Eye (tissue), 1 donor: ENCODE data around the gene COL25A1.

Experiments used
- DNase-seq: peaks from one replicate; pipeline ENCODE4 v3.0.0-alpha.2; 2015

The COL25A1 gene

GRCh38 chr4:108794136-108794535 lies 508.3 kb downstream of the COL25A1 start:
- DNase-seq = no peak

- no peak for DNase-seq
Measured at GRCh38 chr4:108793415-108793814, 509.0 kb downstream of the COL25A1 start.

GRCh38 chr4:108788731-108789130 lies 513.7 kb downstream of the COL25A1 start:
- no peak for DNase-seq

- DNase-seq = no peak
Measured at GRCh38 chr4:108787724-108788123, 514.7 kb downstream of the COL25A1 start.

- no peak for DNase-seq
Measured at GRCh38 chr4:108787106-108787505, 515.4 kb downstream of the COL25A1 start.

GRCh38 chr4:108786351-108786750 lies 516.1 kb downstream of the COL25A1 start:
- no peak for DNase-seq

- no peak for DNase-seq
Measured at GRCh38 chr4:108783665-108784463, 518.6 kb downstream of the COL25A1 start.

- no peak for DNase-seq
Measured at GRCh38 chr4:108779958-108780357, 522.5 kb downstream of the COL25A1 start.

GRCh38 chr4:108777388-108777787 lies 525.1 kb downstream of the COL25A1 start:
- no peak for DNase-seq

- no peak for DNase-seq
Measured at GRCh38 chr4:108775921-108776320, 526.5 kb downstream of the COL25A1 start.

GRCh38 chr4:108774809-108775530 lies 527.5 kb downstream of the COL25A1 start:
- no peak for DNase-seq

- DNase-seq = no peak
Measured at GRCh38 chr4:108772402-108772801, 530.1 kb downstream of the COL25A1 start.

- no peak for DNase-seq
Measured at GRCh38 chr4:108766058-108766457, 536.4 kb downstream of the COL25A1 start.

GRCh38 chr4:108763986-108764385 lies 538.5 kb downstream of the COL25A1 start:
- DNase-seq = no peak

- no peak for DNase-seq
Measured at GRCh38 chr4:108763226-108763593, 539.2 kb downstream of the COL25A1 start.

GRCh38 chr4:108762559-108763225 lies 539.8 kb downstream of the COL25A1 start, which contains the start of gene ETNPPL:
Gene ETNPPL, minus strand, starts transcription at chr4:108763053. Its CDS starts 155 bp downstream, at chr4:108762898.
- DNase-seq = peak; percentile 81
